Measurements from ENCODE around the gene SYNPO2L.

Gene SYNPO2L

DNA sequence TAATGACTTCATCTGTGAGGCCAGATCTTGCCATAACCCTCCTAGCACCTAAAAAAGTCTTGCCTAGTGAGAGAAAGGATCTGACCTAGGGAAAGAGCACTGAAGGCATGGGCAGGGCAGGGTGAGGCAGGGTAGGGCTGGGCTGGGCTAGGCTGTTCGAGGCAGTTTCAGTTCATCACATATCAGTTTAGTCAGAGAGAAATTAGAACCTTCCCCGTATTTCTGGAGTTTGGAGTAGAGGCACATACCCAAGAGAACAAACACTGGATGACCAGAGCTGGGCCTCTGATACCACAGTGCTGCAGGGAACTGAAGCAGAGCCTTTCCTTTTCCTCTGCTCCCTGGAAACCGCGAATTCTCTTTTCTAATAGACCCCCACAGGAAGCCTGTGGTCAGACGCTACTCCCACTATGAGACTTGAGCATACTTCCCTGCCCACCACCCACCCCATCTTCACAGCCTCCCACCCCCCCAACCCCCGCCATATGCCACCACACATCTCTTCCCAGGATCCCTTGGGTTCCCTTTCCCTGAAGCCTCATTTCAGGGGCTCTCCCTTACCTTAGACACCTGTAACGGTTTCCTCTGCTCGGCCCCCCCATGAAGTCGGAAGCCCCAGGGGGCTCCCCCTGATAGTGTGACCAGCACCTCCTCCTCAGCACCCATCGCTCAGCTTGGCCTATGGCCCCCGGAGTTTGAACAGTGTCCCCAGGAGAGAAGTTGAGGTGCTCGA, 406 bp downstream of the SYNPO2L start:
- no peak for DNase-seq (ENCODE audit: insufficient read length, low spot score)
- no peak for FAIRE-seq
- TF ChIP-seq POLR2A (IDR thresholded peaks at IDR 0.05; ENCODE audit: low read depth, low read length), result no peak

DNA sequence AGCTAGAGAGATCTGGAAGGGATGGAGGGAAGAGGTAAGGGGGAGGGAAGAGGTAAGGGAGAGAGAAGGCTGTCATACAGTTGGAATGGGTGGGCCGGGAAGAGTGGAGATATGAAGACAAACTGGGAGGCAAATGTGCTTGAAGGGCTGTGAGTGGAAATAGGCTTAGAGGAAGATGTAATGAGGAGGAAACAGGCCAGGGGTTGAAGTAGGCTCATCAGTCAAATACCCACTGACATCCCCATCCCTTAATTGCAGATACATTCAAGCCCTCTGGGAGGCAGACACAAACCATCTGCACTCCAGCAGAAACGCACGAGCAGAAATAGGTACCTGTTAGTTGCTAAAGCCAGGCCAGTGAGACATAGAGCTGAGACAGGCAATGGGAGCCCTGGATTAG, 2.1 kb downstream of the SYNPO2L start:
- no peak for TF ChIP-seq POLR2A (IDR thresholded peaks at IDR 0.05; ENCODE audit: low read depth, low read length)
- DNase-seq (ENCODE audit: insufficient read length, low spot score) (peak; percentile 51), FAIRE-seq (no peak)

DNA sequence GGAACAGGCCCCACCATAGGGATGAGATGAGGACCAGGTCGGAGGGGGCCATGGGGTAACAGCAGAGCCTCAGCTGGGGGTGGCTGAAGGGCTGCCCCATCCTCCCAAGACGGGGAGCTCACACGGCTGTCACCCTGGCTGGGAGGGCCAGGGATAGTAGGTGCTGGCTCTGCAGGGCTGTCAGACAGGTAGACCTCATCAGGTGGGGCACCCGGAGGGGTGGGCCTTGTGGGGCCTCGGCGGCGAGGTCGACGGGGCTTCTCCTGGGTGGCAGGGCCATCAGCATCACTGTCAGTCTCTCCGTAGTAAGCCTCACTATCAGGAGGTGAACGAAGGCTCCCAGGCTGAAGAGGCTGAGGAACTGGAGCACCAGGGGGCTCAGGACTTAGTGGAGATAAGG, 2.6 kb downstream of the SYNPO2L start:
- FAIRE-seq, result no peak
- no peak for TF ChIP-seq POLR2A (IDR thresholded peaks at IDR 0.05; ENCODE audit: low read depth, low read length)

DNA sequence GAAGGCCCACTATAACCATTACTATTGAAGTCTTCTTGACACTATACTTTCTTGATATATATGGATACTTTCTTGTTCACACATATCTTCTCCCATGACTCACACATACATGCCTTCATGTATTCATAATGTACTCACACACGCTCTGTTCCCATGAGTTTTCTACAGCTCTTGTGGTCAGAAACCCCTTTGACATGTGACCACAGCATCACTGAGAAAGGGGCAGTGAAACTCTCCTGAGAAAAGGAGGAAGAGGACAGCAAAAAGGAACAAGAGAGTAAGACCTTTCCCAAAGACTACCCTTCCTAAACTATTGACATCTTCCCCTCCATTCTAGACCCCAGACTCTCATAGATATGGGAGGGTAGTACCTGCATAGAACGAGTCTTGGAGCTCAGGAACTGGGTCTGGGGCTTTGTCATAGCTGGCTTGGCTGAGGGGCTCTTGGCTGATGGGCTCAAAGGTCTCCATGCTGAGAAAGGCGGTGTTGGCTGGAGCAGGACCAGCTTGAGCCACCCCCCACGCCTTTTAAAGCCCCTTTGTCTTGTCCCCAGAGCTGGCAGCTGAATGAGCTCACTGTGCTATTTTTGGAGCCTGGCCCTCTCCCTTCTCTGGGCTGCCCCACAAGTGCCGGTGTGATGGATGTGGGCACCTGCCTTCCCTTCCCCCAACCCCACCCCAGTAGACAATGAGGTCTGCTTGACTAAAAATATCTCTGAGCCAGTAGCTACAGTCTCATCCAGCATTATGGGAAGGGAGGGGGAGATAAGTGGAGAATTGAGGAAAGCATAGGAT, 5.1 kb downstream of the SYNPO2L start:
- no peak for TF ChIP-seq POLR2A (IDR thresholded peaks at IDR 0.05; ENCODE audit: low read depth, low read length)
- no peak for DNase-seq (ENCODE audit: insufficient read length, low spot score)
- FAIRE-seq, result no peak

More for the DNA sequence above, 2.6 kb downstream of the SYNPO2L start:
- DNase-seq (ENCODE audit: insufficient read length, low spot score), result no peak

DNA sequence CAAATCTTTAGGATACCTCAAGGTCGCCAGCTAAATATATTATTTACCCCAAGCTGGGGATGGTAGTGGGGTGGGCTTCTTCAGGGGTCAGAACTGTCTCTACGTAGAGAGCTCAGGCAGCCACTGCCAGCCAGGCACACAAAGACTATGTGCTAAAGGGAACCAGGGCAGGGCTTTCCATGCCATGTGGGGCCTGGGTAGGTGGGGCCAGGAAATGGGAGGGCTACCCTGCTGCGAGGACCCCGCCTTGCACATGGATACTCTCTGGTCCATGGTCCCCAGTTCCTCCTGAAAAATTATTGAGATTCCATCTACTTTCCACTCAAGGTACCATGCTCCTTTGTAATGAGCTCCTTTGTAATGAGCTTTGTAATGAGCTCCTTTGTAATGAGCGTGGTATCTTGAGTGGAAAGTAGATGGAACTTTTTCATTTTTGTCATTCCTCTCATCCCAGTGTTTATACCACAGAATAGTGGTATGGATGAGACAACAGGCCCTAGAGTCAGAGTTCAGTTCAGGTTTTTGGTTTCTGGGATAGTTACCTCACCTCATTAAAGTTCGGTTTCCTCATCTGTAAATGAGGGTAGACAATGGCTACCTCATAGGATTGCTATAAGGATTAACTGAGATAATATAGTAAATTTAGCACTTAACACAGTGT, 5.8 kb downstream of the SYNPO2L start:
- no peak for TF ChIP-seq POLR2A (IDR thresholded peaks at IDR 0.05; ENCODE audit: low read depth, low read length)
- DNase-seq (ENCODE audit: insufficient read length, low spot score), result no peak
- no peak for FAIRE-seq

DNA sequence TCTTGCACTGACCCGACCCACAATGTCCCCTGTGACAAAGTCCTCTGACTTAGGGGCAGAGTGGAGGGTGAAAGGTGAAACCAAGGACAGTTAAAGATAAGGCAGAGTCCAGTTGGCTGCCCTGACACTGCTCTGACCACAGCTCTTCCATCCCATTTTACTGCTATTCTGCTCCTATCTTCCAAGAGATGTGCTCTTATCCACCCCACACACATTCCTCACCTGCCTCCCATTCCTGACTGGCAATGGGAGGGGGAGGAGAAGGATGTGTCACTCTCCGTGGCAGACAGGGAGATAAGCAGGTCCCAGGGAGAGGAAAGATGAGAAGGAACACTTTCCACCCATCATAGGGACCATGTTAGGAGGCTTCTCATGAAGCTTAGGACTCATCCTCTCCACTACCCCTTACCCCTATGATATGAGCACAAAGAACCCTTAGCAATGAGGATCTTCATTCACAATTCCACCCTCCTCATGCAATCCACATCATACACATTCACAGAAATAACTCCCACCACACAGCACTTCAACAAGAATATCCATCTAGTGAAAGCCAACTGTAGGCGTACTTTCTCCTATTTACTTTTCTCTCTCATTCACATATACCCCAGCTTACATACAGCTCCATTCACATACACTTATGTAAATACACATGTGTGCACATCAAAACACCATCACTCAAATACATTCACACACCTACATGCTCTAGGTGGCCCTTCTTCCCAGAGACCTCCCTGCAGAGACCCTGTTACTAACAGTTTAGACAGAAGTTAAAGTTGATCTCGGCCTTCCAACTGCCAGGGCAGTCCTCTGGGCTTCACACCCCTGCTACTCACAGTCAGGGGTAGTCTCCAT, 6.6 kb downstream of the SYNPO2L start:
- TF ChIP-seq POLR2A (IDR thresholded peaks at IDR 0.05; ENCODE audit: low read depth, low read length), result no peak
- FAIRE-seq, result no peak

DNA sequence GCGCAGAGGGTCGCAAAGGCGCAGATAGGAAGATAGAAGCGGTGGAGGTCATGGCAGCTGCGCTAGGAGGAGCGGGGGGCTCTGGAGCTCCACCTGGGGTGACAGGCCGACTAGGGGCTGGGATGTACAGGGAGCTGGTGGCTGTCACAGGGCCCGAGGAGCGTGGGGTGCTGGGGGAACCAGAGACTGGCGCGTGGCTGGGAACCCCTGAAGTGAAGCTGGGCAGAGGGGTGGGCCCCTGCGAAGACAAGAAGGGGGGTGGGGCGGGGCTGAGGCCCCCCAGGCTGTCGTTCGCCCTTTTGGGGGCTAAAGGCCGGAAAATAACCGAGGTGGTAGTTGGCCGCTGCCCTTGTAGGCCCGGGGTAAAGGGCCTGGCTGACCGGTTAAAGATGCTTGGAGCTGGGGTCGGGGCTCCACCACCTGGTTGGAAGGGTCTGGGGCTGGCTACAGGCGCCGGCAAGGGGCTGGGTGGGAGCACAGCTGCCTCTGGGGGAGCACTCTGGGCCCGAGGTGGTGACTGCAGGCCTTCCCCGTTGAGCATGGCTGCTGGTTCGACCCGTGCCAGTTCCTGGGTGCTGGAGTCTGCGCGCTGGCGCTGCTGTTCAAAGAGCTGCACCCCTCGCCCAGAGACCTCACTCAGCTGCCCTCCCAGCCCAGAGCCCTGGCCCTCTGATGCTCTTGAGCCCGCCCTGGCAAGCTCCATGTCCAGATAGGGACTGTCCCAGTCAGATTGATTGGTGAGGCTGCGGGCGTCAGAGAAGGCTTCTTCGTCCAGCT, 7.8 kb downstream of the SYNPO2L start:
- no peak for TF ChIP-seq POLR2A (IDR thresholded peaks at IDR 0.05; ENCODE audit: low read depth, low read length)
- FAIRE-seq (no peak), DNase-seq (ENCODE audit: insufficient read length, low spot score) (no peak)

More for the DNA sequence above, 6.6 kb downstream of the SYNPO2L start:
- no peak for DNase-seq (ENCODE audit: insufficient read length, low spot score)

DNA sequence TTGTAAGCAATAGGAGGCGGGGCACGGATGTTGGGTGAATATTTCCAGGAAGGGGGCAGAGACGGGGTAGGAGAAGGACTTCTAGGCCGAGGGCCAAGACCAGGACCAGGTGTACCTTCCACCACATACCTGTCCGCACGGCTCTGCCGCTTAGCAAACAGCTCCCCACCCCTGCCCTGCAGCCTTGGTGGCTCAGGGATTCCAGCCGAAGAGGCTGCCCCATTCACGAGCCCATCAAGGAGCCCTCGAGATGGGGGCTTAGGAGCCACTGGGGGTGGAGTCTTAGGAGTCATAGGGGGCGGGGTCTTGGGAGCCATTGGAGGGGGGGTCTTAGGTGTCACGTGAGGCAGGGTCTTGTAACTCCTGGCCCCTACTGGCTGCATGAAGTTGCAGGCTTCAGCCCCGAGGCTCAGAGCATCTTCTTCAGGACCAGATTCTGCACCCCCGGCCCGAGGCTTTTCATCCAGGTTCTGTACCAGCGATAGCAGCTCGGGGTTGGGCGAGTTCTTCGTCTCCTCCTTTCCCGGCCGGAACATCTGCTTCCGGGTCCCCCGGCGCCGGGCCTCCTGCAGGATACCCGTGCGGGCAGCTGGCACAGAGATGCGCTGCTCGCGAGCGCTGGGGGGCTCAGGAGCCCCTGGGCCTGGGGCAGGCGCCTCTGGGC, 8.5 kb downstream of the SYNPO2L start:
- no peak for DNase-seq (ENCODE audit: insufficient read length, low spot score)

DNA sequence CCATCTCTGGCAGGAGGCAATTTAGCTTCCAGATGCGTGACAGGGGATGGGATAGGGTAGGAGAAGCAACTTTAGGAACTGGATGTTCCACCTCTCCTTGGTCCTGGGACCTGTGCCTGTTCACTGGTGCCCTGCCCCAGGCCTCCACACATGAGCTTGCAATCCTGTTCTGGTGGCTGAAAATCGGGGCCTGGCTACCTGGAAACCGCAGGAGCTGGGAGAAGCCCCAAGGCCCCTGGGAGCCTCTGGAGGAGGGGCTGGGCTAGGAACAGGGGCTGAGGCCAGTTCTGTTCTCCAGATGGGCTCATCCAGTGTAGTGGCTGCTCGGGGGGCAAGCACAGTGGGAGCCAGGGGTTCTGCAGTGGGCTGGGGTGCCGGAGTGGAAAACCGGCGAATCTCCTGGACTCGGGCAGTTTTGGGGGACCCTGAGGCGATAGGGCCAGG, 9.2 kb downstream of the SYNPO2L start:
- TF ChIP-seq POLR2A (IDR thresholded peaks at IDR 0.05; ENCODE audit: low read depth, low read length), result no peak
- no peak for FAIRE-seq
- DNase-seq (ENCODE audit: insufficient read length, low spot score), result no peak

More for the DNA sequence above, 8.5 kb downstream of the SYNPO2L start:
- no peak for TF ChIP-seq POLR2A (IDR thresholded peaks at IDR 0.05; ENCODE audit: low read depth, low read length)
- no peak for FAIRE-seq

DNA sequence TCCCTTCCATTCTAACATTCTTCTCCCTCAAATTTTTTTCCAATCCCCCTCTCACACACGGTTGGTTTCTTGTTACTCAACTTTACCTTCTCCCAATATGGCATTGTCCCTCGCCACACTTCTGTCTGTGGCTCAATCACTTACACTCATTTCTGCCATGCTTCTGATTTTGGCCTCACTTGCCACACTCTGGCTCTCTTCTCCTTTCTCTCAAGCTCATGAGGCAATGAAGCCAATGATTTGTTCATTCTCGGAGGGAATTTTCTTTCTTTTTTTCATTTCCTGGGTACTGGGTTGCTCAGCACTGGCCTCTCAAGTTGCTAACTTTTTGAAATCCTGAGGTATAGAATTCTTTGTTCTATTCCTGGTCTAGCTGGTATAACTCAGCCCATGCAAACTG, 10.6 kb downstream of the SYNPO2L start:
- DNase-seq (ENCODE audit: insufficient read length, low spot score), result no peak
- FAIRE-seq, result no peak
- no peak for TF ChIP-seq POLR2A (IDR thresholded peaks at IDR 0.05; ENCODE audit: low read depth, low read length)

DNA sequence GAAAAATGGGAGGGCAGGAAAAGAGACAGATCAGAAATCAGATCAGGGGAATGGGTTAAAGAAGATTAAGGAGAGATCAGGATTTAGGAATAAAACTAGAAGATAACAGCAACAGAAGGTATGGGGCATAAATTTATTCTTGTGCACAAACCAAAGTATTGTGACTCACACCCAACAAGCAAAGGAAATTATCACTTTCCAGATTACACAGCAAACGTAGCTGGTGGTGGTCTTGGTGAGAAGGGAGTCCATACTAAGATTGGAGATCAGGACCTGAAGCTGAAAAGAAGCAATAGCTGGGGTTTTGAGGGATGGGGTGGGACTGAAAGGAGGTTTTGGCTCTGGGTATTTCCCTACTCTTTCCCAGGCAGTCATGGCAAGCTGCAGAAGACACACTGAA, 11.1 kb downstream of the SYNPO2L start:
- no peak for TF ChIP-seq POLR2A (IDR thresholded peaks at IDR 0.05; ENCODE audit: low read depth, low read length)
- FAIRE-seq, result no peak

DNA sequence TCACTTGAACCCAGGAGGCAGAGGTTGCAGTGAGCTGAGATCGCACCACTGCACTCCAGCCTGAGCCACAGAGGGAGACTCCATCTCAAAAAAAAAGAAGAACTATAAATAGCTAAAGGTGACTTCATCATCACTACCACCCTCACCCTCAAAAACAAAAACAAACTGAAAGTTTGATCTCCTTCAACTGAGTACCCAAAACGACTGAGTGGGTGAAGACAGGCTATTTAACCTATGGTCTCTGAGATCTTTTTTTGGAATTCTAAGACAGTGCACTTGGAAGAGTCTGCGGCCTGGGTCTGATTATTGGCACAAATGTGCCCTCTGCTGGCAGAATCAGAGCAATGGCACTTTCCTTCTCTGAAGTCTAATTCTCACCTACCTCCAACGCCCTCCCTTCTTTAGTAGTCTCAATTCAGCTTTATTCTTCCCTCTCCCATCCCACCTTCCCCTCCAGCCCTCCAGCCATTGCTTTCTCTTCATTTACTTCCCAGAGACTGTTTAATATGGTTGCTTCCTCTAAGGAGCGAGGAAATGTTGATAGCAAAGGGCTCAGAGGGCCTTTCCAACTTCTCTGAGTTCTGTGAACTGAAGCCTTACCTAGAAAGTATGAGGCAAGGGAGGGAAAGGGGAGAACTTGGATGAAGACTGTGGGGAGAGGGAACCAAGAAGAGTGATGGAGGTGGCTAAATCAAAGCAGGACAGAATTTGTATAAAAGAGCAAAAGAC, 11.7 kb downstream of the SYNPO2L start:
- DNase-seq (ENCODE audit: insufficient read length, low spot score), result peak; percentile 55
- TF ChIP-seq POLR2A (IDR thresholded peaks at IDR 0.05; ENCODE audit: low read depth, low read length), result no peak
- peak; percentile 67 for FAIRE-seq

More for the DNA sequence above, 11.1 kb downstream of the SYNPO2L start:
- no peak for DNase-seq (ENCODE audit: insufficient read length, low spot score)

Measured in H54 (cell line).